B cell (primary cell): ENCODE measurements around the gene CTAGE8. TPM values are rescaled to one million over a fixed set of nuclear protein-coding genes. Genes with fewer than 3 reads are reported as not detected.
"Not testable (repeated sequence)": the region's sequence is repeated elsewhere in the genome, so short reads cannot be mapped to it uniquely, and the experiment has no call there.

Source experiments
- ATAC-seq: fragments of 200-7000 bp; cut with Tn5 transposase; one replicate; pipeline ENCODE4 v1.10.0; 2021; ENCODE audit warnings: low read depth, mild to moderate bottlenecking, moderate number of reproducible peaks, moderate library complexity
- CTCF ChIA-PET: fragments of 350-600 bp; sonication (Branson Sonifier 250); formaldehyde crosslinking; loops from one replicate; lab custom pipeline; 2021; ENCODE audit warnings: antibody characterized with exemption, inconsistent platforms; lab: Charles Lee
- POLR2A ChIA-PET: fragments of 350-600 bp; sonication (Branson Sonifier 250); formaldehyde crosslinking; loops from one replicate; lab custom pipeline; 2021; ENCODE audit warnings: antibody characterized with exemption; lab: Charles Lee
- DNase-seq: peaks from one replicate; pipeline ENCODE4 v3.0.0; 2013
- H2AFZ ChIP-seq: 2 replicates; pipeline ENCODE4 v1.6.1; 2012; ENCODE audit warnings: mild to moderate bottlenecking, low read depth, low read length; ENCODE audit not compliant: insufficient read depth, poor library complexity, severe bottlenecking
- H3K27ac ChIP-seq, 2 donors: 1 replicate in 1 of 2; 2 replicates in 1 of 2; pipeline ENCODE4 v1.5.1; 2012 to 2013; ENCODE audit warnings: low read length in 2 of 2, mild to moderate bottlenecking in 2 of 2, moderate library complexity in 1 of 2
- H3K27me3 ChIP-seq, 4 experiments: fragments of 200-600 bp in 1 of 4; sonication (generic) in 1 of 4; replicated peaks in 1 of 4; 1 replicate in 2 of 4; 2 replicates in 2 of 4; pipeline versions ENCODE4 v1.6.1 to v1.7.0; 2013 to 2016; ENCODE audit warnings: low read length in 3 of 4, mild to moderate bottlenecking in 2 of 4, mixed read lengths in 1 of 4, moderate library complexity in 1 of 4; ENCODE audit not compliant: insufficient read depth in 4 of 4, control insufficient read depth in 3 of 4; ENCODE audit errors: control extremely low read depth in 1 of 4
- H3K36me3 ChIP-seq, 2 experiments: replicated peaks in 1 of 2; 1 replicate in 1 of 2; 2 replicates in 1 of 2; pipeline versions ENCODE4 v1.6.1 to v1.7.1; 2013; ENCODE audit warnings: low read length in 1 of 2; ENCODE audit not compliant: insufficient read depth in 2 of 2, control insufficient read depth in 1 of 2; ENCODE audit errors: control extremely low read depth in 1 of 2, extremely low read depth in 1 of 2
- H3K4me1 ChIP-seq, 2 donors: fragments of 200-600 bp in 1 of 2; sonication (generic) in 1 of 2; 1 replicate in 1 of 2; 2 replicates in 1 of 2; pipeline versions ENCODE4 v1.5.1 to v1.6.1; 2013 to 2017; ENCODE audit warnings: low read length in 2 of 2; ENCODE audit not compliant: control insufficient read depth in 2 of 2, insufficient read depth in 2 of 2
- H3K4me2 ChIP-seq: replicated peaks from 2 replicates; pipeline ENCODE3; 2012; ENCODE audit warnings: mild to moderate bottlenecking, low read depth, low read length; ENCODE audit not compliant: poor library complexity, severe bottlenecking
- H3K4me3 ChIP-seq, 5 experiments: fragments of 200-600 bp in 1 of 5; sonication (generic) in 1 of 5; 1 replicate in 3 of 5; 2 replicates in 2 of 5; pipeline versions ENCODE4 v1.5.1 to v1.7.0; 2011 to 2016; ENCODE audit warnings: low read length in 4 of 5, mild to moderate bottlenecking in 4 of 5, low read depth in 2 of 5, control low read depth in 1 of 5, moderate library complexity in 1 of 5; ENCODE audit not compliant: insufficient read depth in 1 of 5; ENCODE audit errors: control extremely low read depth in 1 of 5, extremely low read depth in 1 of 5
- H3K79me2 ChIP-seq: fragments of 200-600 bp; sonication (generic); one replicate; pipeline ENCODE4 v1.6.0; 2016; ENCODE audit warnings: low read length; ENCODE audit not compliant: control insufficient read depth, insufficient read depth
- H3K9ac ChIP-seq: fragments of 200-600 bp; sonication (generic); 2 replicates; pipeline ENCODE4 v1.6.1; 2017; ENCODE audit warnings: mild to moderate bottlenecking, low read length, moderate library complexity
- H3K9me3 ChIP-seq, 3 donors: one replicate each; pipeline versions ENCODE4 v1.6.1 to v1.7.1; 2013; ENCODE audit warnings: low read length in 2 of 3; ENCODE audit not compliant: control insufficient read depth in 2 of 3, insufficient read depth in 1 of 3; ENCODE audit errors: control extremely low read depth in 1 of 3
- H4K20me1 ChIP-seq: 2 replicates; pipeline ENCODE4 v1.6.0; 2012; ENCODE audit warnings: mild to moderate bottlenecking, low read length; ENCODE audit not compliant: insufficient read depth, control insufficient read depth, poor library complexity, severe bottlenecking
- H3K27ac Mint-ChIP-seq: one replicate; pipeline ENCODE4 v1.8.0; 2021; ENCODE audit warnings: mixed read lengths
- H3K27me3 Mint-ChIP-seq: one replicate; pipeline ENCODE4 v1.8.0; 2021; ENCODE audit warnings: mixed read lengths
- H3K4me1 Mint-ChIP-seq: one replicate; pipeline ENCODE4 v1.8.0; 2021; ENCODE audit warnings: mixed read lengths
- H3K4me3 Mint-ChIP-seq: one replicate; pipeline ENCODE4 v1.8.0; 2021; ENCODE audit warnings: mixed read lengths
- H3K9me3 Mint-ChIP-seq: one replicate; pipeline ENCODE4 v1.8.0; 2022; ENCODE audit warnings: mixed read lengths; ENCODE audit not compliant: insufficient read depth
- WGBS: methylation state at CpG from one replicate; pipeline ENCODE4 v1.1.5; 2013; ENCODE audit warnings: missing lambda C conversion rate; ENCODE audit not compliant: insufficient coverage; 5-methylcytosine and 5-hydroxymethylcytosine counted together
- intact Hi-C: fragments of 100-400 bp; cut with micrococcal nuclease; formaldehyde crosslinking; loops from one replicate; pipeline ENCODE4 v1.10.0; 2022
- polyA plus RNA-seq: library from polyadenylated mRNA; depleted of rRNA; stranded (reverse); fragments of >200 nt; gene quantifications from 2 replicates; pipeline ENCODE4 v1.2.3, GENCODE V29; 2012
- total RNA-seq, 2 donors: library from RNA; stranded (reverse); fragments of 120-200 nt in 1 of 2; gene quantifications; 1 replicate in 1 of 2; 2 replicates in 1 of 2; pipeline versions ENCODE4 v1.2.3 to v1.2.4, GENCODE V29; 2013 to 2022

Gene CTAGE8
- total and polyA plus RNA-seq, 2 donors (not counting 1 experiment from before 2014, with no cell fraction given), result 0.91 to 1.3 TPM

DNA sequence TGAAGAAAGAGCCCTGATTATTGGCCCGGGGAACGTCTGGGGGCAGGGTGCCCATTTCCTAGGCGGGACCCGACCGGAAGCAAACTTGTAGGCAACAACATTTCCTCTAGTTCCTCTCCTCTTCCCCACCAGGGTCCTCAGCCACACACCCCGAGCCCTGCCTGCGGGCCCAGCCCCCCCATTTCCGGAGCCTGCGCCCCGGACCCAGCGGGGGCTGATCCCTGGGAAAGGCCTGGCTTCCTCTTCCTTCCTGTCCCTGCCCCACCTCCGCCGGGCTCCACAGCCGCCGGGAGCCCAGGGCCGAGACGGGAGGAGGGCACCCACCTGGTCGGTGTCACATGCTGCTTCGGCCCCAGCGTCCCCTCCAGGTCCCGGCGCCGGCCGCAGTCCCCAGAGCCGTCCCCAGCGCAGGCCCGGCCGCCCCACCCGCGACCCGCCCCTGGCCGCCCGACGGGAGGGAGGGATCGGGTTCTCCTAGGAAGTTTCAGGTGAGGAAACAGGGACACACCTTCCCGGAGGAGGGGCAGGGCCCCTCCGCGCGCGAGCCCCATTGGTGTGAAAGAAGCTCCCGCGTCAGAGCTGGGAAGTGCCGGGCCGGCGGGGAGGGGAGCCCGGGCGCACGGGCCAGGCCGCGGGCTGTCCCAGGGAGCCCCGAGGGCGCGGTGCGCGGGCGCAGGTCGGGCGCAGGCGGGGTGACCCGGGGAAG, 24.9 kb upstream of the CTAGE8 start:
- H3K27ac Mint-ChIP-seq, CTCF ChIA-PET, H3K9ac ChIP-seq, H3K9me3 ChIP-seq, H4K20me1 ChIP-seq, H3K4me3 ChIP-seq, H3K79me2 ChIP-seq, DNase-seq, POLR2A ChIA-PET, H3K4me1 ChIP-seq, H3K9me3 Mint-ChIP-seq, H3K4me3 Mint-ChIP-seq, intact Hi-C loops, H3K27me3 ChIP-seq, H3K4me1 Mint-ChIP-seq, H3K36me3 ChIP-seq, H3K27me3 Mint-ChIP-seq, H2AFZ ChIP-seq, H3K4me2 ChIP-seq, H3K27ac ChIP-seq: not testable (repeated sequence)
- no CpG with 5 or more reads among the region's 60 CpGs for WGBS
- ATAC-seq, result peak; percentile 70

GRCh38 chr7:144292384-144293161, 23.5 kb upstream of the CTAGE8 start:
- intact Hi-C loops, H3K4me3 Mint-ChIP-seq, H3K4me2 ChIP-seq, H3K79me2 ChIP-seq, H3K9ac ChIP-seq, ATAC-seq, CTCF ChIA-PET, H4K20me1 ChIP-seq, H3K27me3 Mint-ChIP-seq, H3K9me3 ChIP-seq, H3K4me3 ChIP-seq, H3K27ac Mint-ChIP-seq, H3K36me3 ChIP-seq, DNase-seq, POLR2A ChIA-PET, H3K4me1 Mint-ChIP-seq, H2AFZ ChIP-seq, H3K27ac ChIP-seq, H3K27me3 ChIP-seq, H3K9me3 Mint-ChIP-seq, H3K4me1 ChIP-seq: not testable (repeated sequence)
- 92% methylated on average over 2 of the region's 14 CpGs for WGBS

GRCh38 chr7:144291607-144292006, 22.5 kb upstream of the CTAGE8 start:
- ATAC-seq, DNase-seq, H3K4me2 ChIP-seq, intact Hi-C loops, H3K4me1 Mint-ChIP-seq, H3K79me2 ChIP-seq, H3K9me3 Mint-ChIP-seq, H4K20me1 ChIP-seq, H2AFZ ChIP-seq, H3K4me3 ChIP-seq, H3K9ac ChIP-seq, CTCF ChIA-PET, POLR2A ChIA-PET, H3K4me1 ChIP-seq, H3K4me3 Mint-ChIP-seq, H3K27me3 ChIP-seq, H3K9me3 ChIP-seq, H3K27ac Mint-ChIP-seq, H3K27me3 Mint-ChIP-seq, H3K36me3 ChIP-seq, H3K27ac ChIP-seq: not testable (repeated sequence)
- WGBS, result no CpG with 5 or more reads among the region's 4 CpGs
